Measurements from ENCODE around the gene GMIP. TPM values are rescaled to one million over a fixed set of nuclear protein-coding genes. Genes with fewer than 3 reads are reported as not detected.

GMIP gene
- total RNA-seq, 1 experiment from 2014 or later = 17.3 TPM

DNA sequence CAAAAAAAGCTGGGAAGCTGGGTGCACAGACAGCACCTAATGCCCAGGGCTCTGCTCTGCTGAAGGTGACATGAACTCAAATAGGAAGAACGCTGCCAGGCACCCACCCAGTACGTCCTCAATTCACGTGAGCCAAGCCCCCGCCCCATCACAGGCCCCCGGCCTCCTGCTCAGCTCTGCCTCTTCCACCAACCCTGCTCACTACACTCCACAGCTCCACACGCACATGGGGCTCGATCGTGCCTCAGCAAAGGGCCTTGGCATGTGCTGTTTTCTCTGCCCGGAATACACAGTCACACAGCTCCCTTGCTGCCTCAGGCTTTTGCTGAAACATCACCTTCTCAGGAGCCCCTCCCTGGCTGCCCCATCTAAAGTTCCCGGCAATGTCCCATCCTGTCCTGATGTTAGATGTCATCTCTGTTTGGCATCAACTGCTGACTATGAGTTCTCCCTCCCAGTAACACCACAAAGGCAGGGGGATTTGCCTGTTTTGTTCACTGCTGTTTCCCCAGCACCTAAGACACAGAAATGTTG is 17.8 kb upstream of the GMIP start:
- Mint-ChIP-seq H3K36me3 (ENCODE audit: insufficient read depth, unreplicated experiment) (peaks cover 33% of the 10 kb centered on the region), H3K27ac (ENCODE audit: unreplicated experiment) (no peak overlapping the region), H3K4me1 (ENCODE audit: low read depth, unreplicated experiment) (peaks cover 18% of the 10 kb centered on the region), H3K27me3 (ENCODE audit: unreplicated experiment) (no peaks in the 10 kb centered on the region), H3K9me3 (ENCODE audit: low read depth, unreplicated experiment) (no peaks in the 10 kb centered on the region), H3K4me3 (ENCODE audit: low read depth, unreplicated experiment) (no peak overlapping the region)
- no peak for DNase-seq
- TF ChIP-seq, protein P1, sequence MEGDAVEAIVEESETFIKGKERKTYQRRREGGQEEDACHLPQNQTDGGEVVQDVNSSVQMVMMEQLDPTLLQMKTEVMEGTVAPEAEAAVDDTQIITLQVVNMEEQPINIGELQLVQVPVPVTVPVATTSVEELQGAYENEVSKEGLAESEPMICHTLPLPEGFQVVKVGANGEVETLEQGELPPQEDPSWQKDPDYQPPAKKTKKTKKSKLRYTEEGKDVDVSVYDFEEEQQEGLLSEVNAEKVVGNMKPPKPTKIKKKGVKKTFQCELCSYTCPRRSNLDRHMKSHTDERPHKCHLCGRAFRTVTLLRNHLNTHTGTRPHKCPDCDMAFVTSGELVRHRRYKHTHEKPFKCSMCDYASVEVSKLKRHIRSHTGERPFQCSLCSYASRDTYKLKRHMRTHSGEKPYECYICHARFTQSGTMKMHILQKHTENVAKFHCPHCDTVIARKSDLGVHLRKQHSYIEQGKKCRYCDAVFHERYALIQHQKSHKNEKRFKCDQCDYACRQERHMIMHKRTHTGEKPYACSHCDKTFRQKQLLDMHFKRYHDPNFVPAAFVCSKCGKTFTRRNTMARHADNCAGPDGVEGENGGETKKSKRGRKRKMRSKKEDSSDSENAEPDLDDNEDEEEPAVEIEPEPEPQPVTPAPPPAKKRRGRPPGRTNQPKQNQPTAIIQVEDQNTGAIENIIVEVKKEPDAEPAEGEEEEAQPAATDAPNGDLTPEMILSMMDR (IDR thresholded peaks at IDR 0.05; ENCODE audit: unreplicated experiment) = no peak
- intact Hi-C loops (cut with micrococcal nuclease; ENCODE audit: unreplicated experiment) = no loop called here
- no TSS peak for BruUV-seq (replicated peaks)
- CTCF ChIA-PET = no interaction called here

DNA sequence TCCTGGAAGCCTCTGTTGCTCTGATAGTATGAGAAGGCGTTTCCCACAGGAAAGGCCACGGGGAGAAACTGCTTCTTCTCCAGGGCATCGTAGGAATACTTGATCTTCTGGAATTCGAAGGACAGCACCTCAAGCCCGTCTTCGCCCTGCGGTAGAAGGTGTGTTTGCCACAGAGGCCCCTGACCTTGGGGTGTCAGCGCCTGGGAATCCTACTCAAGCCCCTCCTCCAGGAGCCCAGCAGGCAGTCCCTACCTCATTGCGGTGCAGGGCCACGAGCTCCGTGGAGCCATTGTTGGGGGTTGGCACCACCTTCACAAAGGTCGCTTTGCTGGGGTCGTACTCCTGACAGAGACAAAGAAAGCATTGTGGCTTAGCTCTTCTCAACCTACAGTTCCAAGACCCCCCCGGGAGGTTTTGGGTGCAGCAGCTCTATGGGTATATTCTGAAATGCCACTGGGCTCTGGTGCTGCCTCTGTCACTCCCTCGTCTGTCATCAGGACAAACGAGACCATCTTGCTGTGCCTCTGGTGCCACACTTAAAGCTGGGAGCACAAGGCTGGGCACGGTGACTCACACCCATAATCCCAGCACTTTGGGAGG is 16.3 kb upstream of the GMIP start:
- no peaks in the 10 kb centered on the region for H3K9me3 Mint-ChIP-seq (ENCODE audit: low read depth, unreplicated experiment)
- no peaks in the 10 kb centered on the region for H3K27me3 Mint-ChIP-seq (ENCODE audit: unreplicated experiment)
- peaks cover 41% of the 10 kb centered on the region for H3K36me3 Mint-ChIP-seq (ENCODE audit: insufficient read depth, unreplicated experiment)
- TF ChIP-seq, protein P1 (IDR thresholded peaks at IDR 0.05; ENCODE audit: unreplicated experiment) = no peak
- BruUV-seq (replicated peaks) = no TSS peak
- intact Hi-C loops (cut with micrococcal nuclease; ENCODE audit: unreplicated experiment) = no loop called here
- H3K4me3 Mint-ChIP-seq (ENCODE audit: low read depth, unreplicated experiment) = no peak overlapping the region
- no peak overlapping the region for H3K27ac Mint-ChIP-seq (ENCODE audit: unreplicated experiment)
- CTCF ChIA-PET = no interaction called here
- H3K4me1 Mint-ChIP-seq (ENCODE audit: low read depth, unreplicated experiment) = peaks cover 18% of the 10 kb centered on the region
- no peak for DNase-seq

DNA sequence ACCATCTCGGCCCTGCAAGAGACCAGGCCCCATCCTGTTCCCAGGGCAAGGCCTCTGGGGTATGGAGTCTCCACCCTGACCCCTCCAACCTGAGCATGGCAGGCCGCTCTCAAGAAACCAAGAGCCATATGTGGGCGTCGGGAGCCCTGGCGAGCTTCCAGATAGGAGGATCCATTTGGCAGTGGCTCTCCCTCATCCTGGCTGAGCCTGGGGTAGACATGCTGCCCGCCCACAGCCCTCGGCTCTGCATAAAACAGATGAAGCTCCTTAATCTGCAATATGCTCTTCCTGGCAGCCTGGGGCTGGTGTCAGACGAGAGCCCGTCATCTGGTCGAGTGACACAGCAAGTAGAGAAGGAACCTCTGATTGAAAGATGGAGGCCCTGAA is 13.9 kb upstream of the GMIP start:
- H3K4me3 Mint-ChIP-seq (ENCODE audit: low read depth, unreplicated experiment) = no peak overlapping the region

DNA sequence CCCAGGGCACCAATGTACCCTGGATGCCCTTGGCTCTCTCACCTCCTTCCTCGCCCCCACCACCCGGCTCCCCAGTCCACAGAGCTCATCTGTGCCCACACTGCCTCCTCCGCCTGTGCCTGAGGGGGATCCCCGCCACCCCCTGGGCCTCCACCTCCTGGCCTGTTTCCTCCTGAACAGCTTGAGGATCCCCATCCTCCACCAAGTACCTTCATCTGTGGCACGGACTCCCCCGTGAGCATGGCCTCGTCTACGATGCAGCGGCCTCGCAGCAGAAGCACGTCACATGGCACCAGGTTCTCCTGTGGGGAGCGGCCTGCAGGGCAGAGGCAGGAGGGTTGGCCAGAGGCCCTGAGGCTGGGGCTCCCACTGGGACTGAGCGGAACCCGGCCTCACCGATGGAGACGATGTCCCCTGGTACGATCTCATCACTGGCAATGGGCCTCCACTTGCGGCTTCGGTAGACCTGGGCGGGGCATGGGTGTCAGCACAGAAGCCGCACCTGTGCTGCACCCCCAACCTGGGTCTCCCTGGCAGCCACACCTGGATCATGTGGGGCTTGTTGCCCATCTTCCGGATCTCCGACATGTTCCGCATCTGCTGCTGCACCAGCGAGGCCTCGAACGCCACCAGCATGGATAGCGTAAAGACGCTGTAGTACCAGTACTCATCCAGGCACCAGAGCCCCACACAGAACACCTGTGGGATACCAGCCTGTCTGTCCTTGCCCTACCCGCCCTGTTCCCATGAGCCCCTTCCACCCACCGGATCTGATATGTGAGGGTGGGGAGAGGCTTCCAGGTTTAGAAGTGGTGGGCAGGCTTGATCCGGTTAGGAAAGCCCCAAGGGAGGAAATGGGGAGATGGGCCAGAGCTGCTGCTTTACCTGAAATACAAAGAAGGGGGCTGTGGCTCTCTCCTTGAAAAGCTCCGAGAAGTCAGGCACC is 13.3 kb upstream of the GMIP start:
- H3K36me3 Mint-ChIP-seq (ENCODE audit: insufficient read depth, unreplicated experiment) = peaks cover 30% of the 10 kb centered on the region
- CTCF ChIA-PET = no interaction called here
- no peak overlapping the region for H3K4me3 Mint-ChIP-seq (ENCODE audit: low read depth, unreplicated experiment)

More for the DNA sequence above, 13.9 kb upstream of the GMIP start:
- CTCF ChIA-PET = no interaction called here
- Mint-ChIP-seq H3K4me1 (ENCODE audit: low read depth, unreplicated experiment) (peaks cover 15% of the 10 kb centered on the region), H3K27me3 (ENCODE audit: unreplicated experiment) (no peaks in the 10 kb centered on the region), H3K36me3 (ENCODE audit: insufficient read depth, unreplicated experiment) (peaks cover 37% of the 10 kb centered on the region), H3K9me3 (ENCODE audit: low read depth, unreplicated experiment) (no peaks in the 10 kb centered on the region), H3K27ac (ENCODE audit: unreplicated experiment) (no peak overlapping the region)
- intact Hi-C loops (cut with micrococcal nuclease; ENCODE audit: unreplicated experiment) = no loop called here
- no peak for DNase-seq
- TF ChIP-seq, protein P1 (IDR thresholded peaks at IDR 0.05; ENCODE audit: unreplicated experiment) = no peak
- BruUV-seq (replicated peaks) = no TSS peak

More for the DNA sequence above, 13.3 kb upstream of the GMIP start:
- H3K4me1 Mint-ChIP-seq (ENCODE audit: low read depth, unreplicated experiment) = peaks cover 9% of the 10 kb centered on the region
- no TSS peak for BruUV-seq (replicated peaks)
- H3K27me3 Mint-ChIP-seq (ENCODE audit: unreplicated experiment) = no peaks in the 10 kb centered on the region
- no peak overlapping the region for H3K27ac Mint-ChIP-seq (ENCODE audit: unreplicated experiment)
- TF ChIP-seq, protein P1 (IDR thresholded peaks at IDR 0.05; ENCODE audit: unreplicated experiment) = no peak
- no peak for DNase-seq
- intact Hi-C loops (cut with micrococcal nuclease; ENCODE audit: unreplicated experiment) = no loop called here
- H3K9me3 Mint-ChIP-seq (ENCODE audit: low read depth, unreplicated experiment) = no peaks in the 10 kb centered on the region
